ENCODE data around the gene RUNX1.

GRCh38 chr21:35086357-35086756, 37.3 kb upstream of the RUNX1 start:
- TF ChIP-seq CTCF (IDR thresholded peaks at IDR 0.05) (no peak), POLR2A (IDR thresholded peaks at IDR 0.05) (no peak)
